Transverse colon (tissue), 4 donors: ENCODE data around the gene RPTOR. TPM values are rescaled to one million over a fixed set of nuclear protein-coding genes. Genes with fewer than 3 reads are reported as not detected.

Experiments used
- DNase-seq: peaks from one replicate; pipeline ENCODE4 v3.0.0-alpha.2; 2019
- H3K27ac ChIP-seq, 4 donors: fragments of 200-600 bp; sonication (generic); 2 replicates each; pipeline ENCODE4 v1.5.1; 2016 to 2018; ENCODE audit warnings: inconsistent platforms in 4 of 4
- H3K27me3 ChIP-seq: fragments of 200-600 bp; sonication (generic); 2 replicates; pipeline ENCODE4 v1.5.1; 2017; ENCODE audit warnings: inconsistent platforms
- H3K36me3 ChIP-seq, 4 donors: fragments of 200-600 bp; sonication (generic); 2 replicates each; pipeline ENCODE4 v1.5.1; 2017 to 2019; ENCODE audit warnings: inconsistent platforms in 4 of 4
- H3K4me1 ChIP-seq, 4 donors: fragments of 200-600 bp; sonication (generic); 2 replicates each; pipeline ENCODE4 v1.5.1; 2017 to 2020; ENCODE audit warnings: inconsistent platforms in 4 of 4
- H3K4me3 ChIP-seq, 4 donors: fragments of 200-600 bp; sonication (generic); 1 replicate in 1 of 4; 2 replicates in 3 of 4; pipeline versions ENCODE4 v1.5.1 to v1.6.1; 2017 to 2019; ENCODE audit warnings: inconsistent platforms in 4 of 4
- H3K9me3 ChIP-seq, 2 donors: fragments of 200-600 bp; sonication (generic); 2 replicates each; pipeline ENCODE4 v1.5.1; 2017 to 2019; ENCODE audit warnings: inconsistent platforms in 2 of 2
- CTCF ChIP-seq, 5 experiments: fragments of 200-600 bp in 3 of 5; fragments of 450-650 bp in 2 of 5; sonication (generic) in 3 of 5; IDR thresholded peaks; 1 replicate in 2 of 5; 2 replicates in 3 of 5; pipeline ENCODE4 v1.5.1; 2016 to 2017; ENCODE audit warnings: antibody characterized with exemption in 5 of 5, inconsistent platforms in 3 of 5, mild to moderate bottlenecking in 2 of 5, moderate library complexity in 1 of 5
- EP300 ChIP-seq: sonication (generic); formaldehyde crosslinking; IDR thresholded peaks from one replicate; pipeline ENCODE4 v1.6.1; 2017; ENCODE audit warnings: antibody characterized with exemption, low read depth
- POLR2A ChIP-seq: fragments of 450-650 bp; IDR thresholded peaks from one replicate; pipeline ENCODE4 v1.6.1; 2016; ENCODE audit warnings: antibody characterized with exemption, mild to moderate bottlenecking, moderate library complexity
- POLR2AphosphoS5 ChIP-seq, 3 donors: sonication (generic); formaldehyde crosslinking; IDR thresholded peaks; one replicate each; pipeline ENCODE4 v1.6.1; 2016; ENCODE audit warnings: antibody characterized with exemption in 3 of 3
- WGBS, 2 donors: methylation state at CpG; one replicate each; pipeline ENCODE4 v1.1.5; 2018; ENCODE audit warnings: low coverage in 1 of 2; 5-methylcytosine and 5-hydroxymethylcytosine counted together
- in situ Hi-C, 4 donors: fragments of 200-750 bp; cut with MboI; loops; one replicate each; pipeline versions ENCODE4 v1.15.0 to v1.15.1; 2017; ENCODE audit warnings: low sequenced_read_pairs in 3 of 4, low pct_ligation_motif_present in 1 of 4, low pct_unique_long_range_greater_than_20kb in 1 of 4
- intact Hi-C: fragments of 100-400 bp; cut with DNase I; formaldehyde crosslinking; loops from one replicate; pipeline ENCODE4 v1.15.1; 2023; ENCODE audit warnings: low total_unique reads
- total RNA-seq, 4 donors: library from RNA; depleted of rRNA; stranded (reverse); fragments of >200 nt; gene quantifications; one replicate each; pipeline ENCODE4 v1.1.0, GENCODE V29; 2016

Gene RPTOR
- total RNA-seq, 4 donors from 2014 or later: 28.9 to 79.3 (median 48.0) TPM

- intact Hi-C loops (no loop called here), in situ Hi-C loops (no loop called here)
- TF ChIP-seq CTCF (IDR thresholded peaks at IDR 0.05) (no peak), POLR2A (no peak), POLR2AphosphoS5 (IDR thresholded peaks at IDR 0.05) (no peak), EP300 (no peak)
- 96 to 100% methylated on average over 2 to 9 of the region's 9 CpGs for WGBS, 2 donors
- no peaks in the 10 kb centered on the region for H3K4me1 ChIP-seq
- H3K9me3 ChIP-seq: no peaks in the 10 kb centered on the region
- DNase-seq: no peak
- no peak overlapping the region for H3K4me3 ChIP-seq
- H3K27me3 ChIP-seq: no peaks in the 10 kb centered on the region
- no peak overlapping the region for H3K27ac ChIP-seq
- H3K36me3 ChIP-seq: no peaks in the 10 kb centered on the region
These were observed 143.2 kb downstream of the RPTOR start for GRCh38 chr17:80687839-80688238.

DNA sequence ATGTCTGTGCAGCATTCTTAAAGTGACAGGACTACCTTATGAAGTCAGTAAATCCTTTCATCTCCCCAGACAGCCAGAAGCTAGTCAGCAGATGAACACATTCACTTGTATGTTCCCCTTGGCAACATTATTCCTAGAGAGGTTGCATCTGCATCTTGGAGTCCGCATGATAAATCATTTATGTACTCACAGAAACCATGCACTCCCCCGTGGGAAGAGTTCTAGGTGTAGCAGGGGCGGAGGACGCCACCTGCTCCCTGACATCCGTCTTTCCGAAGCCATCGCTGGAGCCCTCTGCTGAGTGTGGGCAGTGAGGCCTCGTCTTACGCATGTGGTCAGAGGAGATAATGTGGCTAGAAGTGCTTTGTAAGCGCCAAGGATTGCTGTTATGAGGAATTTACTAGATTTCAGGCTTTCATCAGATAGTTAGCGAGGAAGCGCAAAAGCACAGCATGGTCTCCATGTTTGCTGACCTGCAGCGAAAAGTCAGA lies 144.5 kb downstream of the RPTOR start:
- Histone ChIP-seq H3K27me3 (no peaks in the 10 kb centered on the region), H3K9me3 (no peaks in the 10 kb centered on the region), H3K4me3 (no peak overlapping the region), H3K27ac (no peak overlapping the region), H3K36me3 (no peaks in the 10 kb centered on the region), H3K4me1 (no peaks in the 10 kb centered on the region)
- TF ChIP-seq CTCF (IDR thresholded peaks at IDR 0.05): no peak
- TF ChIP-seq POLR2AphosphoS5 (IDR thresholded peaks at IDR 0.05): no peak
- no peak for TF ChIP-seq POLR2A
- no peak for TF ChIP-seq EP300
- 91 to 92% methylated on average over 9 to 13 of the region's 13 CpGs for WGBS, 2 donors
- in situ Hi-C loops (no loop called here), intact Hi-C loops (no loop called here)
- DNase-seq: no peak

DNA sequence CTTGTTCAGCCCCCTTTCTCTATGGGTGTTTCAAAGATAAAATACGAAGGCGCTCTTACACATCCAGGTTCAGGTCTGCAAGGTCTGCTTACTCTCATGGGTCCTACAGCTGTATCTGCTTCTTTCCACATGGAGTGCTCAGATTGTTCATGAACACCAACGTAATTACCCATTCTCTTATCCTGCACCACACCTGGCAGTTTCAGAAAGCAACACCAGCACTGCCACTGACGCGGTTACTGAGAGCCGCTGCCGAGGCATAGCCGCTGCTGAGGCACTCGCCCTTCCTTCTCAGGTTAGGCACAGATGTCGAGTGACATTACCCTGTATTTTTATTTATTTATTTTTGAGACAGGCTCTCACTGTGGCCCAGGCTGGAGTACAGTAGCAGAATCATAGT lies 147.1 kb downstream of the RPTOR start:
- in situ Hi-C loops (no loop called here), intact Hi-C loops (no loop called here)
- H3K36me3 ChIP-seq: no peaks in the 10 kb centered on the region
- H3K27ac ChIP-seq: no peak overlapping the region
- DNase-seq: no peak
- no peaks in the 10 kb centered on the region for H3K9me3 ChIP-seq
- peaks cover 0 to 12% (median 2%) of the 10 kb centered on the region in 4 donors for H3K4me1 ChIP-seq
- H3K27me3 ChIP-seq: no peaks in the 10 kb centered on the region
- 96 to 100% methylated on average over 8 to 10 of the region's 10 CpGs for WGBS, 2 donors
- TF ChIP-seq POLR2AphosphoS5 (IDR thresholded peaks at IDR 0.05) (no peak), EP300 (no peak), CTCF (IDR thresholded peaks at IDR 0.05) (no peak), POLR2A (no peak)
- H3K4me3 ChIP-seq: no peak overlapping the region

DNA sequence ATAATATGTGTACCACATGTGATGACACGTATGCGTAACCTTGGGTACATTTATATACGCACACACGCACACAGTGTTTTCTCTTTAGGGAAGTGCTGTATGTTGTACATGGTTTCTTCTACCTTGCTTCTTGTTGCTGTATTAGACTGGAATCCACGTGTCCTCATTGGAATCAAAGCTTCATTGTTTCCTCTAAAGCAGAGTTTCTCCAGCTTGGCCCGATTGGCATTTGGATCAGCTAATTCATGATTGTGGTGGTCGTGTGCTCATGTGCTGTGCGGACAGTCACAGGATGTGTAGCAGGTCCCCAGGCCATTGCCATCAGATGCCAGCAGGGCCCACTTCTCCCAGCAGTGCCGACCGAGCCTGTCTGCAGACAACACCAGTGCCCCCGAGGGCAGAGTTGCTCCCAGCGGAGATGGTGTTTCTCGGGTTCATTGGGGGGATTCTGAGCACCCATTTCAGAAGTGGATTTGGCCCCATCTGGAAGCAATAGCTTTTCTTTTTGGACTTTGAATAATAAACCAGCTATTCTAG lies 148.4 kb downstream of the RPTOR start:
- TF ChIP-seq POLR2A (no peak), POLR2AphosphoS5 (IDR thresholded peaks at IDR 0.05) (no peak), CTCF (IDR thresholded peaks at IDR 0.05) (no peak), EP300 (no peak)
- 84 to 89% methylated on average over 4 to 13 of the region's 13 CpGs for WGBS, 2 donors
- Histone ChIP-seq H3K36me3 (no peaks in the 10 kb centered on the region), H3K27ac (no peak overlapping the region), H3K4me3 (no peak overlapping the region), H3K4me1 (peaks cover 0 to 12% (median 2%) of the 10 kb centered on the region in 4 donors), H3K27me3 (no peaks in the 10 kb centered on the region), H3K9me3 (no peaks in the 10 kb centered on the region)
- intact Hi-C loops: no loop called here
- DNase-seq: no peak
- in situ Hi-C loops: no loop called here
